Measurements from ENCODE around the gene SYT6. TPM values are rescaled to one million over a fixed set of nuclear protein-coding genes. Genes with fewer than 3 reads are reported as not detected.

SYT6 gene
- total RNA-seq, 1 experiment from 2014 or later: 66.0 TPM

GRCh38 chr1:114043548-114043947 is 110.1 kb downstream of the SYT6 start:
- Histone ChIP-seq H3K27ac (ENCODE audit: low read depth, low read length, poor library complexity, severe bottlenecking) (no peak overlapping the region), H3K4me3 (ENCODE audit: low read depth, low read length, poor library complexity, severe bottlenecking) (no peak overlapping the region), H3K4me1 (ENCODE audit: insufficient read depth, low read length, poor library complexity, severe bottlenecking) (no peaks in the 10 kb centered on the region), H3K9me3 (ENCODE audit: low read depth, low read length, poor library complexity, severe bottlenecking) (no peaks in the 10 kb centered on the region), H3K36me3 (ENCODE audit: insufficient read depth, low read length, poor library complexity, severe bottlenecking) (no peaks in the 10 kb centered on the region), H3K27me3 (replicated peaks; ENCODE audit: insufficient read depth, low read depth, low read length, poor library complexity) (no peaks in the 10 kb centered on the region)
- intact Hi-C loops (cut with micrococcal nuclease; ENCODE audit: unreplicated experiment): no loop called here
- ChIA-PET POLR2A (ENCODE audit: low non-redundant PET) (no interaction called here), CTCF (no interaction called here)
- TF ChIP-seq EZH2 (IDR thresholded peaks at IDR 0.05; ENCODE audit: borderline replicate concordance, low read depth, low read length, poor library complexity, severe bottlenecking) (no peak), CTCF (conservative IDR thresholded peaks at IDR 0.05; ENCODE audit: low read depth, low read length) (no peak)
- DNase-seq (ENCODE audit: low spot score): no peak
- no TSS peak for BruUV-seq (replicated peaks)

GRCh38 chr1:114043054-114043453 is 110.6 kb downstream of the SYT6 start:
- no peak overlapping the region for H3K27ac ChIP-seq (ENCODE audit: low read depth, low read length, poor library complexity, severe bottlenecking)
- H3K27me3 ChIP-seq (replicated peaks; ENCODE audit: insufficient read depth, low read depth, low read length, poor library complexity): no peaks in the 10 kb centered on the region
- BruUV-seq (replicated peaks): no TSS peak
- H3K4me3 ChIP-seq (ENCODE audit: low read depth, low read length, poor library complexity, severe bottlenecking): no peak overlapping the region
- no peaks in the 10 kb centered on the region for H3K9me3 ChIP-seq (ENCODE audit: low read depth, low read length, poor library complexity, severe bottlenecking)
- intact Hi-C loops (cut with micrococcal nuclease; ENCODE audit: unreplicated experiment): no loop called here
- no peak for DNase-seq (ENCODE audit: low spot score)
- H3K4me1 ChIP-seq (ENCODE audit: insufficient read depth, low read length, poor library complexity, severe bottlenecking): no peaks in the 10 kb centered on the region
- no peaks in the 10 kb centered on the region for H3K36me3 ChIP-seq (ENCODE audit: insufficient read depth, low read length, poor library complexity, severe bottlenecking)
- ChIA-PET POLR2A (ENCODE audit: low non-redundant PET) (no interaction called here), CTCF (no interaction called here)
- TF ChIP-seq EZH2 (IDR thresholded peaks at IDR 0.05; ENCODE audit: borderline replicate concordance, low read depth, low read length, poor library complexity, severe bottlenecking) (no peak), CTCF (conservative IDR thresholded peaks at IDR 0.05; ENCODE audit: low read depth, low read length) (no peak)

GRCh38 chr1:114040273-114041015 is 113.2 kb downstream of the SYT6 start:
- ChIA-PET POLR2A (ENCODE audit: low non-redundant PET) (no interaction called here), CTCF (no interaction called here)
- DNase-seq (ENCODE audit: low spot score): no peak
- TF ChIP-seq EZH2 (IDR thresholded peaks at IDR 0.05; ENCODE audit: borderline replicate concordance, low read depth, low read length, poor library complexity, severe bottlenecking) (no peak), CTCF (conservative IDR thresholded peaks at IDR 0.05; ENCODE audit: low read depth, low read length) (no peak)
- BruUV-seq (replicated peaks): no TSS peak
- Histone ChIP-seq H3K9me3 (ENCODE audit: low read depth, low read length, poor library complexity, severe bottlenecking) (no peaks in the 10 kb centered on the region), H3K4me3 (ENCODE audit: low read depth, low read length, poor library complexity, severe bottlenecking) (no peak overlapping the region), H3K36me3 (ENCODE audit: insufficient read depth, low read length, poor library complexity, severe bottlenecking) (no peaks in the 10 kb centered on the region), H3K4me1 (ENCODE audit: insufficient read depth, low read length, poor library complexity, severe bottlenecking) (no peaks in the 10 kb centered on the region), H3K27ac (ENCODE audit: low read depth, low read length, poor library complexity, severe bottlenecking) (no peak overlapping the region), H3K27me3 (replicated peaks; ENCODE audit: insufficient read depth, low read depth, low read length, poor library complexity) (no peaks in the 10 kb centered on the region)
- intact Hi-C loops (cut with micrococcal nuclease; ENCODE audit: unreplicated experiment): no loop called here

Other genes starting within 250 kb of the SYT6 start
- gene AP4B1, start 249.1 kb downstream of the SYT6 start, total RNA-seq (2021): 42.7 and 48.9 TPM in 2 replicates
- gene DCLRE1B, start 248.5 kb downstream of the SYT6 start, total RNA-seq (2021): 30.2 and 34.6 TPM in 2 replicates
- gene HIPK1, start 224.5 kb downstream of the SYT6 start, total RNA-seq (2021): 71.8 and 81.3 TPM in 2 replicates
- gene OLFML3, start 174.4 kb downstream of the SYT6 start, total RNA-seq (2021): 319 and 349 TPM in 2 replicates